Calu3 (cell line): ENCODE data around the gene SESTD1. TPM values are rescaled to one million over a fixed set of nuclear protein-coding genes. Genes with fewer than 3 reads are reported as not detected.

ENCODE experiments used
- BruUV-seq: library from RNA; stranded (reverse); fragments of 400-500 nt; replicated peaks from 2 replicates; lab custom pipeline; 2021; lab: Mats Ljungman, UMichigan
- CTCF ChIA-PET: fragments of 300-600 bp; sonication (Branson Sonifier 250); formaldehyde crosslinking; loops from one replicate; lab custom pipeline; 2022; ENCODE audit warnings: antibody characterized with exemption; lab: Charles Lee
- DNase-seq: peaks from one replicate; pipeline ENCODE4 v3.0.0; 2022
- H3K27ac Mint-ChIP-seq: one replicate; pipeline ENCODE4 v1.8.0; 2022; ENCODE audit warnings: mixed read lengths; ENCODE audit not compliant: unreplicated experiment
- H3K27me3 Mint-ChIP-seq: one replicate; pipeline ENCODE4 v1.8.0; 2022; ENCODE audit warnings: mixed read lengths; ENCODE audit not compliant: unreplicated experiment
- H3K36me3 Mint-ChIP-seq: one replicate; pipeline ENCODE4 v1.8.0; 2022; ENCODE audit warnings: mild to moderate bottlenecking, moderate library complexity, mixed read lengths; ENCODE audit not compliant: insufficient read depth, unreplicated experiment
- H3K4me1 Mint-ChIP-seq: one replicate; pipeline ENCODE4 v1.8.0; 2022; ENCODE audit warnings: mild to moderate bottlenecking, low read depth, mixed read lengths; ENCODE audit not compliant: unreplicated experiment
- H3K4me3 Mint-ChIP-seq: one replicate; pipeline ENCODE4 v1.8.0; 2022; ENCODE audit warnings: mild to moderate bottlenecking, low read depth, moderate library complexity, mixed read lengths; ENCODE audit not compliant: unreplicated experiment
- H3K9me3 Mint-ChIP-seq: one replicate; pipeline ENCODE4 v1.8.0; 2022; ENCODE audit warnings: low read depth, mixed read lengths; ENCODE audit not compliant: unreplicated experiment
- intact Hi-C: fragments of 100-400 bp; cut with micrococcal nuclease; formaldehyde crosslinking; loops from one replicate; pipeline ENCODE4 v1.10.0; 2022; ENCODE audit not compliant: unreplicated experiment
- total RNA-seq: library from RNA; stranded (reverse); gene quantifications from 2 replicates; pipeline ENCODE4 v1.2.3, GENCODE V29; 2022
- TF ChIP-seq, protein P1 (sequence below): fragments of 200-600 bp; IDR thresholded peaks from one replicate; pipeline ENCODE4 v1.8.0; 2022; ENCODE audit warnings: antibody characterized with exemption; ENCODE audit not compliant: unreplicated experiment

Gene SESTD1
- total RNA-seq, 1 experiment from 2014 or later = 145 TPM

DNA sequence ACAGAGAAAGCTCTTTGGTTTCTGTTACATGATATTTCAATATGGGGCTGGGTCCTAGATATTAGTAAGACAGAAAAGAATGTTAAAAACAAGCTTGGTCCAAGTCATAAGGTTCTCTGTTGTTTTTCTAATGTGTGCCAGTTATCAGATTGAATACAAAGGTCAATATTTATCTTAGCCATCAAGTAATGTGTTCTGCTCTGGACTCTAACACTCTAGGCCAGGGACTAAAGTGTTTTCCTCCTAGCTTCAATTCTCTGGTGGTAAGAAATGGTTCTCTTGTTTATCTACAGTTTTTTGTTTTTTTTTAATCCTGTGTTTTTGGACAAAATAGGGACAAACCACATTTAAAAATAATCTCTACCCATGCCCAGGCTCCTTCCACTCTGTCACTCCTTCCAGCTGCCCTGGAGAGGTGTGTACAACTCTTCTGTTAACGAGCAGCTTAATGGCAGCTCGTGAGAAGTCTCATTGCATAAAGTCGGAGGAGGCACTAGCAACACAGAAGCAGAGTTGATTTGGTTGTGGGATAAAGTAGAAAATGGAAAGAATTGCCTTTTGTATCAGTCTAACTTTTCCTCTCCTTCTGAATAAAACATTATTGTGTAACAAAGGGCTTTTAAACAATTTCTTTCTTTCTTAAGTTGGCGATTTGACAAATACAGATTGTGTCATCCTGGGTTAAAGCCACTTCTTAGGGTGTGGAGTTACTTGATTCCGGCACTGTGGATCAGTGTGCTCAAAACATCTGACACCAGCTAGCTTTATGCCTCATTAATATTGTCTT, 8.0 kb upstream of the SESTD1 start:
- H3K27ac Mint-ChIP-seq = peak overlapping the region; percentile 2
- intact Hi-C loops = loop anchor here (1.0 kb wide), 1 partner anchor 70 kb away; no protein-coding TSS in a partner anchor
- H3K36me3 Mint-ChIP-seq = peaks cover 26% of the 10 kb centered on the region
- DNase-seq = no peak
- peaks cover 79% of the 10 kb centered on the region for H3K4me1 Mint-ChIP-seq
- H3K27me3 Mint-ChIP-seq = no peaks in the 10 kb centered on the region
- TF ChIP-seq, protein P1, sequence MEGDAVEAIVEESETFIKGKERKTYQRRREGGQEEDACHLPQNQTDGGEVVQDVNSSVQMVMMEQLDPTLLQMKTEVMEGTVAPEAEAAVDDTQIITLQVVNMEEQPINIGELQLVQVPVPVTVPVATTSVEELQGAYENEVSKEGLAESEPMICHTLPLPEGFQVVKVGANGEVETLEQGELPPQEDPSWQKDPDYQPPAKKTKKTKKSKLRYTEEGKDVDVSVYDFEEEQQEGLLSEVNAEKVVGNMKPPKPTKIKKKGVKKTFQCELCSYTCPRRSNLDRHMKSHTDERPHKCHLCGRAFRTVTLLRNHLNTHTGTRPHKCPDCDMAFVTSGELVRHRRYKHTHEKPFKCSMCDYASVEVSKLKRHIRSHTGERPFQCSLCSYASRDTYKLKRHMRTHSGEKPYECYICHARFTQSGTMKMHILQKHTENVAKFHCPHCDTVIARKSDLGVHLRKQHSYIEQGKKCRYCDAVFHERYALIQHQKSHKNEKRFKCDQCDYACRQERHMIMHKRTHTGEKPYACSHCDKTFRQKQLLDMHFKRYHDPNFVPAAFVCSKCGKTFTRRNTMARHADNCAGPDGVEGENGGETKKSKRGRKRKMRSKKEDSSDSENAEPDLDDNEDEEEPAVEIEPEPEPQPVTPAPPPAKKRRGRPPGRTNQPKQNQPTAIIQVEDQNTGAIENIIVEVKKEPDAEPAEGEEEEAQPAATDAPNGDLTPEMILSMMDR = no peak
- peak overlapping the region; percentile 53 for H3K4me3 Mint-ChIP-seq
- H3K9me3 Mint-ChIP-seq = peaks cover 2% of the 10 kb centered on the region
- CTCF ChIA-PET = interaction anchor here (0.7 to 1.5 kb wide), 2 partner anchors 10 to 33 kb away, joined by 4 to 7 read pairs; no protein-coding TSS in a partner anchor
- TSS peak; percentile 44 for BruUV-seq

DNA sequence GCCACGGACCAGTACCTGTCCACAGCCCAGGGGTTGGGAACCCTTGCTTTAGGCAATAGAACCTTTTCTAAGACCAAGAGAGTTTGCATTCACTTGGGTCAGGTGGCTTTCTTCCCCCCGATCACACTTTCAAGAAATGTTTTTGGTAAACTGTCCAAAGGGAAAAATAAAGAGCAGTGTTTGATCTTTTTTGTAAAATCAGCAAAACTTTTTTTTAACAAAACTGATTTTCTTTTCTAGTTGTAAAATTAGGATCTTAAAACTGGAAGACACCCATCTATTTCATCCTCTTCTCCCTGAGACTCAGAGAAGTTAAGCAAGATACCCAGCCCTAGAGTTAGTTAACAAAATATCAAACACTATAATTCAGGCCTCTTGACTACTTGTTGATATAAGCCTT, 6.1 kb upstream of the SESTD1 start:
- peaks cover 91% of the 10 kb centered on the region for H3K4me1 Mint-ChIP-seq
- BruUV-seq = no TSS peak
- H3K9me3 Mint-ChIP-seq = peaks cover 2% of the 10 kb centered on the region
- H3K36me3 Mint-ChIP-seq = peaks cover 31% of the 10 kb centered on the region
- no peak overlapping the region for H3K4me3 Mint-ChIP-seq
- intact Hi-C loops = no loop called here
- CTCF ChIA-PET = no interaction called here
- H3K27ac Mint-ChIP-seq = peak overlapping the region; percentile 2
- TF ChIP-seq, protein P1 = no peak
- DNase-seq = no peak
- H3K27me3 Mint-ChIP-seq = no peaks in the 10 kb centered on the region

DNA sequence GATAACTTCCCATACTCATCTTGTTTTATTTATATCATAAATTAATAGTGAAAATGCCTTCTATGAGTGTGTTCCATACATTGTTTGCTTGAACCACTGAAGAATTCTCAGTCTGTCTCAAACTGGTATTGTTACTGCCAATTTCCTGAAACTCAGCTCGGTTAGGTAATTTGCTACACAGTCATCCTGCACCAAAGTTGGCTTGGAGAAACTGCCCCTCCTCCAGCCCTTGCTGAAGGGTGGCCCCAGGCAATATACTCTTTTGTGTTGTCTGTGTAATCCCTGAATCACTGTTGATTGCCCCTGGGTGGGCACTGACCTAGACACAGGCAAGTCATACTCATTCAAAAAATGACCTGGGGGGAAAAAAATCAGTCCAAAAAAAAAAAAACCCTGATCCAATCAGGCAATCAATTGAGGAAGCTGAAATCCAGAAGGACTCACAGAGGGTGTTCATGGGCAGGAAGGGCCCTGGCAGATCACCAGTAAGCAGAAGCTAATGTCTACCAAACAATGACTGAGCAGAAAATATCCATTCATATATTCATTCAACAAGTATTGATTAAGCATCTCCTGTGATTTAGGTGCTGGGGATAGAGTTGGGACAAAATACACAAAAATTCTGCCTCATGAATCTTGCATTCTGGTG, 3.8 kb upstream of the SESTD1 start:
- intact Hi-C loops = no loop called here
- DNase-seq = peak; percentile 76
- CTCF ChIA-PET = interaction anchor here (0.6 to 1.3 kb wide), 8 partner anchors 8 to 93 kb away, joined by 3 to 5 read pairs (median 3); no protein-coding TSS in a partner anchor
- Mint-ChIP-seq H3K4me1 (peaks cover 77% of the 10 kb centered on the region), H3K9me3 (peaks cover 2% of the 10 kb centered on the region), H3K36me3 (peaks cover 43% of the 10 kb centered on the region), H3K27ac (peak overlapping the region; percentile 90), H3K4me3 (no peak overlapping the region), H3K27me3 (no peaks in the 10 kb centered on the region)
- TF ChIP-seq, protein P1 = no peak
- no TSS peak for BruUV-seq

DNA sequence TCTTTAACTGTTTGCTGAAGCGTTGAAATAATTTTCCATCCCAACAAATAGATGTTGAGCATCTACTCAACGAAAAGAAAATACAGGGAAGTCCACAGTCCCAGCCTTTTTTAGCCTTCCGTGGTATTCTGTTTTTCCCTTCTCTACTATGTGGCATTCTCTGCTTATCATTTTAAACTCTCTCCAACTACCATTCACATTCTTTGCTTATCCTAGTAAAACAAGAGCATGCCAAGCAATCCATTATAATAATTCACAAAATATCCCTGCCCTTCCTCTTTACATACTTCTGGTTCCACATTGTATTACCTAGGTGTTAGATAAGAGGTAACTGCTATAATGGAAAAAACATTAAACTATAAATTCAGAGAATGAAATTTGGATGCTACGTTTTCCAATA, 1.6 kb upstream of the SESTD1 start:
- Mint-ChIP-seq H3K4me1 (peaks cover 61% of the 10 kb centered on the region), H3K27me3 (no peaks in the 10 kb centered on the region), H3K4me3 (peak overlapping the region; percentile 99), H3K36me3 (peaks cover 55% of the 10 kb centered on the region), H3K27ac (peak overlapping the region; percentile 80), H3K9me3 (peaks cover 2% of the 10 kb centered on the region)
- TF ChIP-seq, protein P1 = no peak
- CTCF ChIA-PET = no interaction called here
- no peak for DNase-seq
- intact Hi-C loops = no loop called here
- BruUV-seq = no TSS peak
